ENCODE measurements around the gene STOML1. TPM values are rescaled to one million over a fixed set of nuclear protein-coding genes. Genes with fewer than 3 reads are reported as not detected.

Gene STOML1, protein sequence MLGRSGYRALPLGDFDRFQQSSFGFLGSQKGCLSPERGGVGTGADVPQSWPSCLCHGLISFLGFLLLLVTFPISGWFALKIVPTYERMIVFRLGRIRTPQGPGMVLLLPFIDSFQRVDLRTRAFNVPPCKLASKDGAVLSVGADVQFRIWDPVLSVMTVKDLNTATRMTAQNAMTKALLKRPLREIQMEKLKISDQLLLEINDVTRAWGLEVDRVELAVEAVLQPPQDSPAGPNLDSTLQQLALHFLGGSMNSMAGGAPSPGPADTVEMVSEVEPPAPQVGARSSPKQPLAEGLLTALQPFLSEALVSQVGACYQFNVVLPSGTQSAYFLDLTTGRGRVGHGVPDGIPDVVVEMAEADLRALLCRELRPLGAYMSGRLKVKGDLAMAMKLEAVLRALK
- total RNA-seq (2014; rRNA removed; shearing (Covaris generic)) = 13.1 and 13.3 TPM in 2 replicates

GRCh38 chr15:73991726-73992593 is at the start of gene STOML1:
Gene STOML1 (minus strand): TSS chr15:73992295. CDS start chr15:73992223, 72 bp downstream.

GRCh38 chr15:73994413-73994883 is 2.4 kb upstream of the STOML1 start, which contains the start of gene PML:
Gene PML (plus strand): TSS chr15:73994716. CDS start chr15:73994813, 97 bp downstream.

Other genes with a start within 250 kb of the STOML1 start
- gene INSYN1, start 238.9 kb downstream of the STOML1 start, total RNA-seq (2014; rRNA removed; shearing (Covaris generic)) = 2.1 and 2.6 TPM in 2 replicates
- gene TBC1D21, start 118.7 kb downstream of the STOML1 start, total RNA-seq (2014; rRNA removed; shearing (Covaris generic)) = not detected in 2 replicates
- gene LOXL1, start 65.8 kb downstream of the STOML1 start, total RNA-seq (2014; rRNA removed; shearing (Covaris generic)) = 0.21 and 1.1 TPM in 2 replicates
- gene PML, start 2.4 kb upstream of the STOML1 start, total RNA-seq (2014; rRNA removed; shearing (Covaris generic)) = 26.3 and 27.0 TPM in 2 replicates
- gene GOLGA6A, start 90.3 kb upstream of the STOML1 start, total RNA-seq (2014; rRNA removed; shearing (Covaris generic)) = 2.4 TPM in 1 of 2 replicates, not detected in the other
- 2.8 TPM in 1 of 2 replicates, not detected in the other for gene ISLR2, start 138.3 kb upstream of the STOML1 start, total RNA-seq (2014; rRNA removed; shearing (Covaris generic))
- gene ISLR, start 181.4 kb upstream of the STOML1 start, total RNA-seq (2014; rRNA removed; shearing (Covaris generic)) = 0.08 TPM in 1 of 2 replicates, not detected in the other
- 44.3 and 45.8 TPM in 2 replicates for gene STRA6, start 210.5 kb upstream of the STOML1 start, total RNA-seq (2014; rRNA removed; shearing (Covaris generic))
- 1.5 and 3.7 TPM in 2 replicates for gene CCDC33, start 244.0 kb upstream of the STOML1 start, total RNA-seq (2014; rRNA removed; shearing (Covaris generic))